ENCODE data around the gene TMEM184B. TPM values are rescaled to one million over a fixed set of nuclear protein-coding genes. Genes with fewer than 3 reads are reported as not detected.

Gene TMEM184B
- total and polyA plus RNA-seq, 5 donors from 2014 or later = 7.2 to 31.3 (median 7.8) TPM

GRCh38 chr22:38270091-38270992 is 2.5 kb downstream of the TMEM184B start:
- H3K4me3 ChIP-seq (ENCODE audit: low read depth, low read length) = no peak overlapping the region
- H3K9me3 Mint-ChIP-seq = no peaks in the 10 kb centered on the region
- H3K36me3 ChIP-seq (ENCODE audit: control insufficient read depth, insufficient read depth, low read length) = no peaks in the 10 kb centered on the region
- peak overlapping the region; percentile 61 to 91 (median 90) for H3K4me3 Mint-ChIP-seq
- H3K27me3 ChIP-seq (ENCODE audit: control insufficient read depth, insufficient read depth, low read length) = no peaks in the 10 kb centered on the region
- peak overlapping the region in 2 of 3 donors; percentile 69 to 83 for H3K27ac Mint-ChIP-seq
- H3K27me3 Mint-ChIP-seq = no peaks in the 10 kb centered on the region
- H3K27ac ChIP-seq (ENCODE audit: insufficient read depth, low read length, poor library complexity, severe bottlenecking) = no peak overlapping the region
- ATAC-seq (ENCODE audit: low read depth in 2 of 2) (no peak), DNase-seq (no peak)
- no peaks in the 10 kb centered on the region for H3K9me3 ChIP-seq (ENCODE audit: control insufficient read depth in 2 of 2, low read length in 2 of 2)
- H3K36me3 Mint-ChIP-seq = peaks cover 5% of the 10 kb centered on the region
- peaks cover 44% of the 10 kb centered on the region for H3K4me1 ChIP-seq (ENCODE audit: control insufficient read depth, insufficient read depth, low read length, poor library complexity, severe bottlenecking)
- H3K4me1 Mint-ChIP-seq = peaks cover 16 to 80% (median 45%) of the 10 kb centered on the region in 4 donors

DNA sequence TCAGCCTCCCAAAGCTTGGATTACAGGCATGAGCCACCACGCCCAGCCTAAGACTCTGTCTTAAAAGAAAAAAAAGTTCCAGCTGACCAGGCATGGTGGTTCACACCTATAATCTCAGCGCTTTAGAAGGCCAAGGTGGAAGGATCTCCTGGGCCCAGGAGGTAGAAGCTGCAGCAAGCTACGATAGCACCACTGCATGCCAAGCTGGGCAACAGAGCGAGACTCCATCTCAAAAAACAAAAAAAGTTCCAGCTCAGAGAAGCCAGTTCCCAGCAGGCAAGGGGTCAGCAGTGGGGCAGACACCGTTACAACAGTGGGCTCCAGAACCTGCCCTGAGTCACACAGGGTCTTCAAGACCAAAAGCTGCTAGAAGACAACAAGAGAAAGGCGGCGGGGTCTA is 3.3 kb downstream of the TMEM184B start:
- DNase-seq (no peak), ATAC-seq (ENCODE audit: low read depth in 2 of 2) (no peak)
- H3K27me3 ChIP-seq (ENCODE audit: control insufficient read depth, insufficient read depth, low read length) = no peaks in the 10 kb centered on the region
- no peaks in the 10 kb centered on the region for H3K27me3 Mint-ChIP-seq
- H3K9me3 ChIP-seq (ENCODE audit: control insufficient read depth in 2 of 2, low read length in 2 of 2) = no peaks in the 10 kb centered on the region
- H3K4me1 ChIP-seq (ENCODE audit: control insufficient read depth, insufficient read depth, low read length, poor library complexity, severe bottlenecking) = peaks cover 44% of the 10 kb centered on the region
- peaks cover 16 to 82% (median 45%) of the 10 kb centered on the region in 4 donors for H3K4me1 Mint-ChIP-seq
- peak overlapping the region in 1 of 4 donors; percentile 91 for H3K4me3 Mint-ChIP-seq
- peak overlapping the region in 2 of 3 donors; percentile 69 to 83 for H3K27ac Mint-ChIP-seq
- no peaks in the 10 kb centered on the region for H3K36me3 ChIP-seq (ENCODE audit: control insufficient read depth, insufficient read depth, low read length)
- H3K4me3 ChIP-seq (ENCODE audit: low read depth, low read length) = no peak overlapping the region
- H3K9me3 Mint-ChIP-seq = no peaks in the 10 kb centered on the region
- H3K27ac ChIP-seq (ENCODE audit: insufficient read depth, low read length, poor library complexity, severe bottlenecking) = no peak overlapping the region
- peaks cover 5% of the 10 kb centered on the region for H3K36me3 Mint-ChIP-seq

DNA sequence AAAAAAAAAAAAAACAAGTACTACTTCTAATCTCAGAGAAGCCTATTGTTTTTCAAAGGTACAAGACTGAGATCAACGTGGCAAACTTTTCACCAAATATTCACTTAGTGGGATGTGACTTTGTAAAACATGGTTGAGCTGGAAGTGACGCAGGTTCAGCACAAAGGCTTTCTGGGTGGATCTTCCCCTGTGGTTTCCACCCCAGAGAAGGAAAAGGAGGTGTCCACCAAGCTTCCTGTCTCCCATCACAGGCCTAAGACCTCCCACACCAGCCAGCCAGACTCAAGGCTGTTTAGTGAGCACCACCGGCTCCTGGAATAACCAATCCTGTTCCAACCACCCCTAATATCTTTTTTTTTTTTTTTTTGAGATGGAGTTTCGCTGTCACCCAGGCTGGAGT is 5.7 kb downstream of the TMEM184B start:
- Mint-ChIP-seq H3K27me3 (no peaks in the 10 kb centered on the region), H3K4me3 (peak overlapping the region; percentile 57 to 78 (median 70)), H3K4me1 (peaks cover 8 to 80% (median 45%) of the 10 kb centered on the region in 4 donors), H3K9me3 (no peaks in the 10 kb centered on the region), H3K36me3 (peaks cover 15% of the 10 kb centered on the region), H3K27ac (peak overlapping the region in 2 of 3 donors; percentile 88 to 89)
- ATAC-seq (ENCODE audit: low read depth in 2 of 2) = peak; percentile 70 to 83
- H3K4me3 ChIP-seq (ENCODE audit: low read depth, low read length) = peak overlapping the region; percentile 10
- no peaks in the 10 kb centered on the region for H3K27me3 ChIP-seq (ENCODE audit: control insufficient read depth, insufficient read depth, low read length)
- peaks cover 33% of the 10 kb centered on the region for H3K4me1 ChIP-seq (ENCODE audit: control insufficient read depth, insufficient read depth, low read length, poor library complexity, severe bottlenecking)
- H3K27ac ChIP-seq (ENCODE audit: insufficient read depth, low read length, poor library complexity, severe bottlenecking) = peak overlapping the region; percentile 53
- peak; percentile 31 to 81 (median 69) for DNase-seq
- H3K36me3 ChIP-seq (ENCODE audit: control insufficient read depth, insufficient read depth, low read length) = no peaks in the 10 kb centered on the region
- H3K9me3 ChIP-seq (ENCODE audit: control insufficient read depth in 2 of 2, low read length in 2 of 2) = no peaks in the 10 kb centered on the region

GRCh38 chr22:38266120-38266519 is 6.7 kb downstream of the TMEM184B start:
- no peak for DNase-seq
- no peak for ATAC-seq (ENCODE audit: low read depth in 2 of 2)
- Mint-ChIP-seq H3K27ac (peak overlapping the region in 2 of 3 donors; percentile 42 to 89), H3K4me1 (peaks cover 8 to 73% (median 40%) of the 10 kb centered on the region in 4 donors), H3K27me3 (no peaks in the 10 kb centered on the region), H3K9me3 (no peaks in the 10 kb centered on the region), H3K36me3 (peaks cover 19% of the 10 kb centered on the region), H3K4me3 (no peak overlapping the region)
- Histone ChIP-seq H3K4me1 (ENCODE audit: control insufficient read depth, insufficient read depth, low read length, poor library complexity, severe bottlenecking) (peaks cover 23% of the 10 kb centered on the region), H3K36me3 (ENCODE audit: control insufficient read depth, insufficient read depth, low read length) (no peaks in the 10 kb centered on the region), H3K4me3 (ENCODE audit: low read depth, low read length) (no peak overlapping the region), H3K9me3 (ENCODE audit: control insufficient read depth in 2 of 2, low read length in 2 of 2) (no peaks in the 10 kb centered on the region), H3K27ac (ENCODE audit: insufficient read depth, low read length, poor library complexity, severe bottlenecking) (no peak overlapping the region), H3K27me3 (ENCODE audit: control insufficient read depth, insufficient read depth, low read length) (no peaks in the 10 kb centered on the region)

GRCh38 chr22:38264322-38264843 is 8.4 kb downstream of the TMEM184B start:
- peaks cover 15% of the 10 kb centered on the region for H3K4me1 ChIP-seq (ENCODE audit: control insufficient read depth, insufficient read depth, low read length, poor library complexity, severe bottlenecking)
- Mint-ChIP-seq H3K9me3 (no peaks in the 10 kb centered on the region), H3K36me3 (peaks cover 24% of the 10 kb centered on the region), H3K4me1 (peaks cover 13 to 61% (median 30%) of the 10 kb centered on the region in 4 donors), H3K27ac (no peak overlapping the region), H3K4me3 (no peak overlapping the region), H3K27me3 (no peaks in the 10 kb centered on the region)
- DNase-seq (no peak), ATAC-seq (ENCODE audit: low read depth in 2 of 2) (no peak)
- no peaks in the 10 kb centered on the region for H3K9me3 ChIP-seq (ENCODE audit: control insufficient read depth in 2 of 2, low read length in 2 of 2)
- H3K4me3 ChIP-seq (ENCODE audit: low read depth, low read length) = no peak overlapping the region
- no peaks in the 10 kb centered on the region for H3K36me3 ChIP-seq (ENCODE audit: control insufficient read depth, insufficient read depth, low read length)
- no peaks in the 10 kb centered on the region for H3K27me3 ChIP-seq (ENCODE audit: control insufficient read depth, insufficient read depth, low read length)
- H3K27ac ChIP-seq (ENCODE audit: insufficient read depth, low read length, poor library complexity, severe bottlenecking) = no peak overlapping the region

GRCh38 chr22:38262051-38262795 is 10.6 kb downstream of the TMEM184B start:
- DNase-seq (peak in 2 of 3 donors; percentile 21 to 53), ATAC-seq (ENCODE audit: low read depth in 2 of 2) (no peak)
- Mint-ChIP-seq H3K4me3 (no peak overlapping the region), H3K4me1 (peaks cover 9 to 46% (median 18%) of the 10 kb centered on the region in 4 donors), H3K27me3 (no peaks in the 10 kb centered on the region), H3K27ac (no peak overlapping the region), H3K9me3 (no peaks in the 10 kb centered on the region), H3K36me3 (peaks cover 19% of the 10 kb centered on the region)
- Histone ChIP-seq H3K9me3 (ENCODE audit: control insufficient read depth in 2 of 2, low read length in 2 of 2) (no peaks in the 10 kb centered on the region), H3K4me3 (ENCODE audit: low read depth, low read length) (no peak overlapping the region), H3K4me1 (ENCODE audit: control insufficient read depth, insufficient read depth, low read length, poor library complexity, severe bottlenecking) (peaks cover 9% of the 10 kb centered on the region), H3K27me3 (ENCODE audit: control insufficient read depth, insufficient read depth, low read length) (no peaks in the 10 kb centered on the region), H3K36me3 (ENCODE audit: control insufficient read depth, insufficient read depth, low read length) (no peaks in the 10 kb centered on the region), H3K27ac (ENCODE audit: insufficient read depth, low read length, poor library complexity, severe bottlenecking) (no peak overlapping the region)

DNA sequence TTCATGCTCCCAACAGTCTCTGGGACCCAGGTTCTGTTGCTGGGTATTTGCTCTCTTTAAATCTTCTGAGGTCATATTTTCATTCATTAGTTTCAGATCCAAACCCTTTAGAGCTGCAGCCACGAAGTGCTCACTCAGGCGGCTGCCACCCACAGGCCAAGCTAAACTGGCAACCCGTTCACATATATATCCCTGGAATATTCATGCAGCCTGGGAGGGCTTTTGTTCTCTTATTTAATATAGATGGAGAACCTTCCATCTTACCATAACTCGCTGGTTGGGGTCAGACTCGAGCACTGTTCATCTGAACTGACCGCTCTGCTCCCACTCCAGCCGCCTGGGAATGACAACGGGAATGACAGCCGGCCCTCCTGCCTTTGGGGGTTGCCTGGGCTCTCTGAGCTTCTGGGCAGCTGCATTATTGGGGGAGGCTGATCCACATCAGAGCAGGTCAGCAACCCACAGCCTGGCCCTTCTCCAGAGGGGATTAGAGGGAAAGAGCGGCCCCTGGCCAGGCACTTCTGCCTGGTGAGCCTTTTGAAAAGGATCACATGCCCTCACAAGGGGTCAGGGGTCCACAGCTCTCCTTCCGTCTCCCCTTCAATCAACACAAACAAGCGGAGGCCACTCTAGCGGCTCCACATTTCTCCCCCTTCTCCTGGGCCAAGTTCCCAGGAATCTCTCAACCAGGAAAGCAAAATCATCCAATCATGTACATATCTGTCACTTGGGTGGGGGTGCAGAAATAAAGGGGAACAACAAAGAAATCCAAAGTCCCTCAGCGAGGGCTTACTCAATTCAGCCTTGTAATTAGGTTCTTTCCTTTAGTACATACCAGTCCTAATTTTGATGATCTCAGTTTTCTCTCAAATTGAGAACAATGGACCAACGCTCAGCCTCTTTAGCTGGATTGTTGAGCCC is 11.8 kb downstream of the TMEM184B start:
- Mint-ChIP-seq H3K27me3 (no peaks in the 10 kb centered on the region), H3K4me3 (no peak overlapping the region), H3K4me1 (peaks cover 6 to 34% (median 15%) of the 10 kb centered on the region in 4 donors), H3K27ac (peak overlapping the region in 1 of 3 donors; percentile 67), H3K9me3 (no peaks in the 10 kb centered on the region), H3K36me3 (peaks cover 19% of the 10 kb centered on the region)
- DNase-seq = no peak
- Histone ChIP-seq H3K36me3 (ENCODE audit: control insufficient read depth, insufficient read depth, low read length) (no peaks in the 10 kb centered on the region), H3K27me3 (ENCODE audit: control insufficient read depth, insufficient read depth, low read length) (no peaks in the 10 kb centered on the region), H3K4me3 (ENCODE audit: low read depth, low read length) (no peak overlapping the region), H3K27ac (ENCODE audit: insufficient read depth, low read length, poor library complexity, severe bottlenecking) (no peak overlapping the region), H3K9me3 (ENCODE audit: control insufficient read depth in 2 of 2, low read length in 2 of 2) (no peaks in the 10 kb centered on the region), H3K4me1 (ENCODE audit: control insufficient read depth, insufficient read depth, low read length, poor library complexity, severe bottlenecking) (no peaks in the 10 kb centered on the region)
- no peak for ATAC-seq (ENCODE audit: low read depth in 2 of 2)

All from CD4-positive, CD25-positive, alpha-beta regulatory T cell (primary cell).